GM08714 (cell line): ENCODE measurements around the gene TERT.

Source experiments
- H3K4me3 ChIP-seq: fragments of 200-500 bp; sonication (Bioruptor generic); 2 replicates; pipeline ENCODE4 v1.5.1; 2014; ENCODE audit warnings: mild to moderate bottlenecking, low read length, inconsistent platforms
- ZNF274 ChIP-seq: IDR thresholded peaks from 2 replicates; pipeline ENCODE4 v1.6.1; 2012; ENCODE audit warnings: mild to moderate bottlenecking, low read depth, low read length

The TERT gene

DNA sequence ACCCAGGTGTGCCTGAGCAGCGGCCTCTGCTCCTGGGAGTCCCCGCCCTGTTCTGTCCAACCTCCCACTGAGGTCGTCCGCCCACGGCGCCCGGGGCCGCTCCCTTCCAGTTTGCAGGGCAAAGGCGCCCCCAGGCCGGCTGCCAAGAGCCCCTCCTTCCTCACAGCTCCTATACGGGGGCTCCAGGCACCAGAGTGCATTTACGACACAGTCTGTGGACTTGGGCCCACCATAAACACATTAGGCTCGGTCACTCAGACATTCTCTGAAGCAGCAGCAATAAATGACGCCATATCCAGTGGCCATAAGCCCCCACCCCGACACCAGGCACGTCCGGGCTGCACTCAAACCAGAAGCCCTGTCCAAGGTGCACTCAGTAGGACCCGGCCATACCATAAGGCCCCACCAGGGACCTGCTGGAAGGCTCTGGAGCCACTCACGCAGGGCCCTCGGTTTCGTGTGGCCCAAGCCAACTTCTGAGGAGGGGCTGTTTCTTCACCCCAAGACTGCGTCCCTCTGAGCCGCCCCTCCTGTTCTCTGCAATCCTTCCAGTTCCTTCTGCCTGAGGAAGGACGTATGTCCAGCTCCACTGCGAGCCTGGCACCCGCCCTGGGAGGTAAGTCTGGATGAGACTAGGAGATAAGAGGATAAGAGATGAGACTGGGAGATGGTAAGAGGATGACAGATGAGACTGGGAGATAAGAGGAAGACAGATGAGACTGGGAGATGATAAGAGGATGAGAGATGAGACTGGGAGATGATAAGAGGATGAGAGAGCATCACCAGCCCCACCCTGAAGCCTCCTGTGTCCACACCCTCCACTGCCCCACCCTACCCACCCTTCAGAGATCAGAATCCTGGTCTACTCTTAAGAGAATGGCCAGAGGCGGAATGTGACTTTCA, 42.9 kb downstream of the TERT start:
- no peak for TF ChIP-seq ZNF274
- H3K4me3 ChIP-seq, result no peak overlapping the region

DNA sequence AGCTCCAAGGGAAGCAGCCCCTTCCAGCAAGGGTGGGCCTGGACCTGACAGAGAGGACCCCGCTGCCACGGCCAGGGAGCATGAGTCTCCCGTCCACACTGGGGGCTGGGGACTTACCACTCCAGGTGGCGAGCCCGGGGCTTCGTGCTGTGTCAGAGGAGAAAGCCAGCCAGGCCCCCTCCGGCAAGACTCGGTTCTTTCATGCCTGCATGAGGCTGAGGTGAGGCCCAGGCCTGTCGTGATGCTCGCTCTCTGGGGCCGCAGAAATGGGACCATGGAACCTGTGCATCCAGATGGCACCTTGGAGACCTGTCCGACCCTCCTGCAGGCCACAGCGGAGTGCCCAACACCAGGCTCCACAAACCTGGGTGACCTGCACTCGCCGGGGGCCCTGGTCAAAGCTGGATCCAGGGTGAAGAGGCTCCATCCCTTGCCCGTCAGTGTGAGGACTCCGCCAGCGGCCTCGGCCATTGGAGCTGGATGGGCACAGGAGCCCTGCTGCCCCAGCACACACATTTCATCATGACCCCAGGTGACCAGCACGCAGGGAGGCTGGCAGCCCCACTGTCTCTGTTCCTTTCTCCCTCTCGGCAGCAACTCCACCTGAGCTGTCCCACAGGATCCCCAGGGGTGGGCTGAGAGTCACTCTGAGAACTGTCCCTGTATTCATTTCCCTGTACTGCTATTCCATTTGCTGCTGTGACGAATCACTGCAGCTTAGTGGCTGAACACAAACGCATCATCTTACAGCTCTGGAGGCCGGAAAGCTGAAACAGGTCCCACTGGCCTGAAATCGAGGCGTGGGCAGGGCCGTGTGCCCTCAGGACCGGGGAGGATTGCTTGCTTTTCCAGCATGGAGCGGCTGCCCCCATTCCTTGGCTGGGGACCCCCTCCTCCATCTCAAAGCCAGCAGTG, 45.2 kb downstream of the TERT start:
- no peak for TF ChIP-seq ZNF274
- H3K4me3 ChIP-seq, result no peak overlapping the region

DNA sequence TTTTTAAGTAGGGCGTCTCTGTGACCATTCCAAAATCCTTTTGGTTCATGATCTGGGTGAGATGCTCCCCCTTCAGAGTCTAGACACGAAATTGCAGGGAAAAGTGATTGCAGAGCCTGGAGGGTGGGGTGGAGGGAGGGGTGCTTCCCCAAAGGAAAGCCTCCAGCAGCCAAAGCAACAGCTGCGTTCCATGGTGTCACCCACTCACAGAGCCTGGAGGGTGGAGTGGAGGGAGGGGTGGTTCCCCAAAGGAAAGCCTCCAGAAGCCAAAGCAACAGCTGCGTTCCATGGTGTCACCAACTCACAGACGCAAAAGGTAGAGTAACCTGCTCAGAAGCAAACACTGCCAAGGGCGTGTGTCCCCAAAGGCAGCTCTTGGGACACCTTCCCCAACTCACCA, 47.1 kb downstream of the TERT start:
- H3K4me3 ChIP-seq, result no peak overlapping the region
- TF ChIP-seq ZNF274, result no peak

DNA sequence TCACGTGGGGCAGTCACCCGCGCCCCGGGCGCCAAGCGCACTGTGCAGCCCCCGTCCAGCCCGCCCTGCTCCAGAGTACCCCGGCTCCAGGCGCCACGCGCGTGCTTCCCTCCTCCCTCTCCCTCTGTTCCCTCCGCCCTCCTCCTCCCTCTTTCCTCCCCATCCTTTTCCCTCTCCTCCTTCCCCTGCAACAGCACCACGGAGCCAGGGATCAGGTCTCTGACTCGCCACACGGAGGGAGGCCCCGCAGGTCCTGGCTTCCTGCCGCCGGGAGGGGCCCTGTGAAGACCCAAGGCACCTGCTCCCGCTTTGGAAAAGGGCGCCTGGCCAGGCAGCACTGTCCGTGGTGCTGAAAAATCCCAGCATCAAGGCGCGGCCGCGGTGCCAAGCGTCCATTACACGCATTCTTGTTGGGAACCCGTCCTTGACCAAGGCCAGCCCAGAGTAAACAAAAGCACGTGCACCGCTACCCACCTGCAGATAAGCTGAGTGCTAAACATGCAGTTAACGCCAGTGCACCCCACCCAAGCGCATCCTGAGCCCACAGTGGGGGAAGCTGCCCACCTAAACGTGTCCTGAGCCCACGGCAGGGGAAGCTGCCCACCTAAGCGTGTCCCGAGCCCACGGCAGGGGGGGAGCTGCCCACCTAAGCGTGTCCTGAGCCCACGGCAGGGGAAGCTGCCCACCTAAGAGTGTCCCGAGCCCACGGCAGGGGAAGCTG, 48.0 kb downstream of the TERT start:
- H3K4me3 ChIP-seq, result no peak overlapping the region
- no peak for TF ChIP-seq ZNF274

DNA sequence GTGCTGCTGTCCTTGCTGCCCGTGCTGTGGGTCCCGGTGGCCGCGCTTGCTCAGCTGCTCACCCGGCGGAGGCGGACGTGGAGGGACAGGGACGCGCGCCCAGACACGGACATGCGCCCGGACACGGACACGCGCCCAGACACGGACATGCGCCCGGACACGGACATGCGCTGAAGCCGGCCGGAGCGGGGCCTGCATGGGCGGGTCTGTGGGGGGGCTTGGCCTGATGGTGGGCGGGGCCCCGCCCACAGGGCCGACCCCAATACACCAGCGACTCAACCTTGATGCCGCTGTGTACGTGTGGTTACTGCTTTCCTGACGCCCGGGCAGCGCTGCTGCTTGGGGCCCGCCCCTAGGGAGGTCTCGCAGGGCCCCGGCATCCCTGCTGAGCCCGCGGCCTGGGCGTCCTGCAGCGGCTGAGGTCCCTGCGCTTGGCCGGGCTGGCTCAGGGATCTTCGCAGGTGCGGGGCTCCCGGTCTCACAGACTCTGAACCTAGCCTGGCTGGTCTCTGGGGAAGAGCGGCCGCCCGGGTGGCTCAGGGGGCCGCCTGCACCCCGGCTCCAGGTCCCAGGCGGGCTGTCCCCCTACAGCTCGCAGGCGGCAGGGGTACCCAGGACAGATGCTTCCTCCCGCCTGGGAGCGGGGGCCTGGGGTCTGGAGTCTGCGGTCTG, 48.8 kb downstream of the TERT start:
- TF ChIP-seq ZNF274, result no peak
- no peak overlapping the region for H3K4me3 ChIP-seq

DNA sequence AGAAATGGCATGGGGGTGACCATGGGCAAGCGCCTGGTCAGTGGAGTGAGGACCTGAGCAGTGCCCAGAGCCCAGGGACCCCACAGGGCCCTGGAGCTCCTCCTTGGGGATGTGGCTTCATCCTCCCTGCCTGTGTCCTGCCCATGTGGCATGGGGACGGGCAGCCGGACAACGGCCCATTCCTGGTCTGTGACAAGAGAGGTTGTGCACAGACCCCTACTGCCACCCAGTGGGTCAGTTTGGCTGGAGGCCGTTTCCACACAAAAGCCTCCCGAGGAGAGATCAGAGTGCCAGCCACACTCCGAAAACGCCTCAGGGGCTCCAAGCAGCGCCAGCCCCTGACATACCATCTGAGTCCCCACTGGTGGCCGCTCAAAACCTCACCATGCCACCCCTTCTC, 49.9 kb downstream of the TERT start:
- no peak for TF ChIP-seq ZNF274

DNA sequence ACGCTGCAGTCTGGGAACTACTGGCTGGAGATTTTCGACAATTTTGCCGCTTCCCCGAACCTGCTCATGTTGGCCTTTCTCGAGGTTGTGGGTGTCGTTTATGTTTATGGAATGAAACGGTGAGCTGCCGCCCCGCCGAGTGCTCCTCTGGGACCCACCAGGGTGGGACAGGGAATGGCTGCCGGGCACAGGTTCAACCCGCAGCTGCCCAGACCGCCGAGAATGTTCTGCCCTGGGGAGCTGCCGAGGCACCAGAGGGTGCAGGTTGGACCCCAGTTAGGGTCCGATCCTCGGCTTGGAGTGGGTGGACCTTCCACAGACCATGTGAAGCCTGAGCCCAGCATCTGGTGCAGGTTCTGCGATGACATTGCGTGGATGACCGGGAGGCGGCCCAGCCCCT, 50.6 kb downstream of the TERT start:
- no peak overlapping the region for H3K4me3 ChIP-seq
- TF ChIP-seq ZNF274, result no peak

More for the DNA sequence above, 49.9 kb downstream of the TERT start:
- no peak overlapping the region for H3K4me3 ChIP-seq

DNA sequence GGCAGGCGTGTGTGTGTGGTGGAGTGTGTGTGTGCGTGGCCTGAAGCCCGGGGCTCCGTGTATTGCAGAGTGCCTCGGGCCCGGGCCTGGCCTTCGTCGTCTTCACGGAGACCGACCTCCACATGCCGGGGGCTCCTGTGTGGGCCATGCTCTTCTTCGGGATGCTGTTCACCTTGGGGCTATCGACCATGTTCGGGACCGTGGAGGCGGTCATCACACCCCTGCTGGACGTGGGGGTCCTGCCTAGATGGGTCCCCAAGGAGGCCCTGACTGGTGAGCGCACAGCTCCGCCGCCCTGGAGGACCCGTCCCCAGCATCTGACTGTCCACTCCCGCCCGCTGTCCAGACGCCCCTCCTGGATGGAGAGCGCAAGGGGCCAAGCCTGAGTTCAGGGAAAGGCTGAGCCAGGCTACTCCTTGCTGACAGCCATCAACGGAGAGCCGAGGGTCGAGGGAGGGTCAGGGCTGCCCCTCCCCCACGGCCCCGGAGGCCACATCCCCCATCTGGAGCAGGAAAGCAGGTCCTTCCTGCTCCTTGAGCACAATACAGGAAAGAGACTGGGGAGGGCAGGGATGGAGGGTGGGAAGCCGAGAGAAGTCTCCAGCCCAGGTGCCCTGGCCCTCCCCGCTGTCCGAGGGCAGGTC, 51.3 kb downstream of the TERT start:
- no peak for TF ChIP-seq ZNF274
- H3K4me3 ChIP-seq, result no peak overlapping the region

DNA sequence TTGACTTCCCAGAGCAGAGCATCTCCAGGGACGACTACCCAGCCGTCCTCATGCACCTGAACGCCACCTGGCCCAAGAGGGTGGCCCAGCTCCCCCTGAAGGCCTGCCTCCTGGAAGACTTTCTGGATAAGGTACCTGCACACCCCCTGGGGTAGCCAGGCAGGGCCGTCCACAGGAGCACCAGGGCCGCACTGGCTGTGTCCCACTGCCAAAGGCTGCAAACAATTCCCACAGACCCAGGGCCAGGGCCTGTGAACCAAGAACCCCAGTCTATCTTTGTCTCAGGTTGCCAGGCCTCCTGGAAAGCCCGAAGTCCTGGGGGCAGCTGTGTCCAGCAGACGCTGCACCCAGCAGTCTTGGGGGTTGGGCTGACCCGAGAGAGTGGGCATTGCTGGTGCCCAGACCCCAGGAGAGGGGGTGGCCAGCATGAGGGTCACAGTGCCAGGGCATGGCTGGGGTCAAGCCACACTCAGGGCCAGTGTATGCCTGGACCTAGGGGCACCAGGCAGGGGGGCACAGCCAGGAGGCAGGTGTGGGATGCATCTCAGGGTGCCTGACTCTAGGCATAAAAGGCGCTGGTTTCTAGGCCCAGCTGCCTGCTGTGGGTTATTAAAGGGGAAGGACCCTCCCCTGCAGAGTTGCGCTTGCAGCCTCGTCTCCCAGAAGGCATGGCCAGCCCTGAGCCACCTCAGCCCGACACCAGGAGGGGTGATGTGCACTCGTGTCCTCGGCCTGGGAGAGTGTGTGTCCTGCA, 52.0 kb downstream of the TERT start:
- TF ChIP-seq ZNF274, result no peak
- no peak overlapping the region for H3K4me3 ChIP-seq

DNA sequence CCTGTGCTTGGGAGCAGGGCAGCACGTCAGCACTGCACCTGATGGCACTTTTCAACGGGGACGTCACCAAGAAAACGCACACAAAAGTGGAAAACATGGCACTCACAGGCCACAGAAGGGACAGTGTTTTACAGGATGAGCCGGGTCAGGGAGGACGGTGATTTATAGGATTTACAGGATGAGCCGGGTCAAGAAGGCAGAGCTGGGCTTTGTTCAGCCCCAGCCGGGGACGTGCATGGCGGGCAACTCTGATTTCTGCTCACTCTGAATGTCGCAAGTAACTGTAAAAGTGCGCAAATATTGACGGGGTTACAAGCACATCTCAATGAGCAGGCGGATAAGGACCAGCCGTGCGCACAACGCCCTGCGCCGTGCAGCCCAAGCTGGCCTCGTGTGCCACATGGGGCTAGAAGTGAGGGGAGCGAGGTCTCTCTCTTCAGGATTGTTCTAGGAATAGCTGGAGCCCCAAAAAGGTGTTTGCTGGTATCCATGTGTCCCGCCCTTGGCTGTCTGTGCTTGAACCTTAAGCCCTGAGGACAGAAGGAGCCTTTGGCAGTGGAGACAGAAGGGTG, 53.3 kb downstream of the TERT start:
- H3K4me3 ChIP-seq, result no peak overlapping the region
- no peak for TF ChIP-seq ZNF274

DNA sequence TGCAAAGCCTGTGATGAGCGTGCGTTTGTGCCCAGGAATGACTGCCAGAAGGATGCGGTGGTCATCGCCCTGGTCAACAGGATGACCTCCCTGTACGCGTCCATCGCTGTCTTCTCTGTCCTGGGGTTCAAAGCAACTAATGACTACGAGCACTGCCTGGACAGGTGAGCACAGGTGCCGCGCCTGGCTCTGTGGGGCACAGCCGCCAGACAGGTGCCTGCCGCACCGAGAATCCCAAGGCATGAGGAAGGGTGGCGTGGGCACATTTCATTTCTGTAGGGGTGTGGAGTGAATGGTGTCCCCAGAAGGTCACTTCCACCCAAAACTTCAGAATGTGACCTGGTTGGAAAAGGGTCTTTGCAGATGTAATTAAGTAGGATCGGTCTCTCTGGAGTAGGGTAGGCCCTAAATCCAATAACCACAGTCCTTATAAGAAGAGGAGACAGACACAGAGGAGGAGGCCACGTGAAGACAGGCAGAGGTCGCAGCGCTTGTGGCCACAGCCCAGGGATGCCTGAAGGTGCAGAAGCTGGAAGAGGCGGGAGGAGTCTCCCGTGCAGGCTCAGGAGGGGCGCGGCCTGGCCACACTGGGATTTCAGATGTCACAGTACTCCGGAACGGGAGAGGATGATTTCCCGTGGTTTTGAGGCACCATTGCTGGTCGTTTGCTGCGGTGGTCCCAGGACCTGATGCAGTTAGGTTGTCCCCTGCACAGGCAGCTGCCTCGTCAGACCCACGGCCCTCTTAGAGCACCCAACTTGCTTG, 54.2 kb downstream of the TERT start:
- no peak for TF ChIP-seq ZNF274
- no peak overlapping the region for H3K4me3 ChIP-seq
